GM21526 (cell line): Measurements from ENCODE around the gene ZNF467.

Source experiments
- ATAC-seq: cut with Tn5 transposase; IDR thresholded peaks from one replicate; pipeline ENCODE4 v1.9.1; 2021; ENCODE audit warnings: moderate library complexity; ENCODE audit not compliant: unreplicated experiment, low FRiP score

The ZNF467 gene

GRCh38 chr7:149772956-149773434 is 393 bp downstream of the ZNF467 start:
- no peak for ATAC-seq

DNA sequence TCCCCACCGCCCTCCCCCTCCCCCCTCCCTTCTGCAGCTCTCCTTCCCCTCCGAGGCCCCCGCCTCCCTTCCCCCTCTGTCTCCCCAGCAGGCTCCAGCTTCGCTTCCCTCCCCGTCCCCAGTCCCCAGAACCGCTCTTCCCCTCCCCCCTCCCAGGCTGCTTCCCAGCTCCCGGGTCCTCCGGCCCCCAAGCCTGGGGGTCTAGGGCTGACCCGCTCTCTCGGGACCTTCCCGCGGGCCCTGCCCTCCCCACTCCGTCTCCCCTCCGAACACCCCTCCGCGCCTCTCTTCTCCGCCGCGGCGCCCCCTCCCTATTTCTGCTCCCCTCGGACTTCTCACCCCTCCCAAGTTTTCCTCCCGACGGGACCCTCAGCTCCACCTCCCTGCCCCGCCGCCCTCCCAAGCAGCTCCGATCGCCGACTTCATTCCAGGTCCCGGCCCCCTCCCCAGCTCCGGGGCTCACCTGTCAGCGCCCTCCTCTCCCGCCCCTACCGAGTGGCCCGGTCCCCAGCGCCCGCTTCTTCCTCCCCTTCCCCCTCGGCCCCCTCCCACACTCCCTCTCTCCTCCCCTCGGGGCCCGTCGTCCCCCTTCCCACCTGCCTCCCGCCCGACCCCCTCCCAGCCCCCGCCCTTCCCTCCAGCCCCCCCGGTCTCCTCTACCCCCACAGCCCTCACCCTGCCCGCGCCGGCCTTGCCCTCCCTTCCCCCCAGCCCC is 990 bp downstream of the ZNF467 start:
- ATAC-seq: no peak

DNA sequence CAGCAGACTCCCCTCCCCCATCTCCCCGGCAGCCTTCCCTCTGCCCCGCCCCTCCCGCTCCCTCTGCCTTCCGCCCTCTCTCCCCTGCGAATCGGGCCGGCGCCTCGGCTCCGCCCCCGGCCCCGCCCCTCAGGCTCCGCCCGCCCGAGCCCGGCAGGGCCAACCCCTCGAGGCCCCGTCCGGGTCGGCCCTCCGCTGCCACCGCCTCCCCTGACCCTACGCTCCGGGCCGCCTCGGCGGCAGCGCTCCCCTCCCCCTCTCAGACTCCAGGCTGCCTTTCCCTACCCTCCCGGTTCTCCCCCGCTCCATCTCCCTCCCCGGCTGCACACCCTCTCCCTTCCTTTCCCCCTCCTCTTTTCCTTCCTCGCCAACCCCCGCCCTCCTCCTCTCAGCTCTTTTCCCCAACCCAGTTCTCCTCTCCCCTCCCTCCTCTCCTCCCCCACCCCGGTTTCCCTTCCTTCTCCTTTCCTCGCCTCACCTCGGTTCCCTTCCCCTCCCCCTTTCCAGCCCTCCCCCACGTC is 1.6 kb downstream of the ZNF467 start:
- peak; percentile 95 for ATAC-seq

- peak; percentile 19 for ATAC-seq
Measured at GRCh38 chr7:149770728-149771636, 2.4 kb downstream of the ZNF467 start.

- no peak for ATAC-seq
Measured at GRCh38 chr7:149769915-149770314, 3.5 kb downstream of the ZNF467 start.

DNA sequence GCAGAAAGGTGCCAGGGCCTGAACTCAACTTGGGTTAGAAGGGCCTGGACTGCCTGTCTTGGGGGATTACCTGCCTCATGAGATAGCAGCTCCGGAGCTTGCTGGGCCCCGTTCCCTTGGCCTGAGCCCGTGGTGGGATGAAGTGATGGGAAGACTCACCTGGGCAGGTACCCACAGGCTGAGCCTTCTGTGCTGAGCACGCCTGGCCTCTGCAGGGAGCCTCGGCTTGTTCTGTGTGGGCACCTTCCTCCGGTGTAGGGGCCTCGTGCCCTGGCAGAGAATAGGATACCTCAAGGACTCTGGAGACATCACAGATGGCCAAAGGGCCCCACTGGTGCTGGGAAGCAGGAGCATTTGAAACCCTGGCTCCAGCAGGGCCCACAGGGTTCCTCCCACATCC is 4.5 kb downstream of the ZNF467 start:
- ATAC-seq: no peak

DNA sequence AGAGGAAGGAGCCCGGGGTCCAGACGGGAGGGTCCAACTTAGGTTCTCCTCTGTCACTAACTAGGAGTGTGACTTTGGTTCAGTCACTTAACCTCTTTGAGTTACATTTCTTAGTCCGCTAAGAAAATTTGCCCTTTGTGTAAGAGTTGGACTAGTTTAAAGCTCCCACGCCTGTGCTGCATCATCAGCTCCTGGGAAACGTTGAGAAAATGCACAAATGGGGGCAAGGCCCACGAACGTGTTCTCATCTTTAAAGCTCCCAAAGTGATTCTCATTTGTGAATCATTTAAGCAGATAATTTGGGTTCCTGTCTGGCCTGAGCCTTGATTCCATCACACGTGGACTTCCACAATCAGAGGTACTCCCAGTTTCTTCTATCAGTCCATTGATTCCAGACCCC is 6.3 kb downstream of the ZNF467 start:
- no peak for ATAC-seq

DNA sequence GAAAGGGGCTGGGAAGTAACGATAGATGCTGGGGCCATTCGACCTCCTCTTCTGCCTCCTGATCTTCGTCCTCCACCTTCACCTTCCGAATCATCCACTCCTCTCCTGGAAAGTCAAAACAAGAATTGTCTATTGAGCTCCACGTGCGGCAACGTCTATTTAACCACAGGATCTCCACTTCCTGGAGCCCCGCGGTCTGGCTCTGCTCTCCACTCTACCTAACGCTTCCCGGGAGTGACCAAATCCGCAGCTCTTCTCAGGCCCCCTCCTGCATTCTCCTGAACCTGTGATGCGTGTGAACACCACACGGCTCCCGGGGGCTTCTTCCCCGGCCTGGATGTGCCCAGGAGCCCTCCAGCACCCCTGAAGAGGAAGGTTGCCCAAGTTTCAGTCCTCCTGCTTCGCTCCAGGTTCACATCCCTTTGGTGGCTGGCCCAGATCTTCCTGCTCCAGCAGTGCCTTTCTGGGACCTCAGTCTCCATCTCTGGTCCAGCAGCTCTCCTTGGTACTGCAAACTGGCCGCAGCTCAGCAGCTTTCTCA is 7.2 kb downstream of the ZNF467 start:
- no peak for ATAC-seq

DNA sequence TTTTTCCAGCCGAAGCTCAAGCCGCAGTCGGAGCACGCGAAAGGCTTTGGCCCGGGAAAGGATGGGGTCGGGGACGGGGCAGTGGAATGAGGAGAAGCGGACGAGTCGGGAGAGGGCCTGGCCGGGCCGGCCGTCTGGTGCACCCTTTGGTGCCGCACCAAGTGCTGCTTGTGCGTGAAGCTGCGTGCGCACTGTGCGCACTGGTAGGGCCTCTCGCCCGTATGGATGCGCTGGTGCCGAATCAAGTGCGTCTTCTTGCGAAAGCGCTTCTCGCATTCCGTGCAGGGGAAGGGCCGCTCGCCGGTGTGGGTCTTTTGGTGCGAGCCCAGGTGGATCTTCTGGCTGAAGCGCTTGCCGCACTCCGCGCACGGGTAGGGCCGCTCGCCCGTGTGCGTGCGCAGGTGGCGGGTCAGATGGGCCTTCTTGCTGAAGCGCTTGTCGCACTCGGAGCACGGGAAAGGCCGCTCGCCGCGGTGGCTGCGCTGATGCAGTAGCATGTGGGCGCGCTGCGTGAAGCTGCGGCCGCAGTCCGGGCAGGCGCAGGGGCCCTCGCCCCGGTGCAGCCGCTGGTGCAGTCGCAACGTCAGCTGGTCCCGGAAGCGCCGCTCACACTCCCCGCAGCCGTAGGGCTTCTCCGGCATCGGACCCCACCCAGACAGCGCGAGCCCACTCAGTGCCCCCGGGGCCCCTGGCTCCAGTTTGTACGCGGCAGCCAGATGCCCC is 7.8 kb downstream of the ZNF467 start:
- no peak for ATAC-seq

DNA sequence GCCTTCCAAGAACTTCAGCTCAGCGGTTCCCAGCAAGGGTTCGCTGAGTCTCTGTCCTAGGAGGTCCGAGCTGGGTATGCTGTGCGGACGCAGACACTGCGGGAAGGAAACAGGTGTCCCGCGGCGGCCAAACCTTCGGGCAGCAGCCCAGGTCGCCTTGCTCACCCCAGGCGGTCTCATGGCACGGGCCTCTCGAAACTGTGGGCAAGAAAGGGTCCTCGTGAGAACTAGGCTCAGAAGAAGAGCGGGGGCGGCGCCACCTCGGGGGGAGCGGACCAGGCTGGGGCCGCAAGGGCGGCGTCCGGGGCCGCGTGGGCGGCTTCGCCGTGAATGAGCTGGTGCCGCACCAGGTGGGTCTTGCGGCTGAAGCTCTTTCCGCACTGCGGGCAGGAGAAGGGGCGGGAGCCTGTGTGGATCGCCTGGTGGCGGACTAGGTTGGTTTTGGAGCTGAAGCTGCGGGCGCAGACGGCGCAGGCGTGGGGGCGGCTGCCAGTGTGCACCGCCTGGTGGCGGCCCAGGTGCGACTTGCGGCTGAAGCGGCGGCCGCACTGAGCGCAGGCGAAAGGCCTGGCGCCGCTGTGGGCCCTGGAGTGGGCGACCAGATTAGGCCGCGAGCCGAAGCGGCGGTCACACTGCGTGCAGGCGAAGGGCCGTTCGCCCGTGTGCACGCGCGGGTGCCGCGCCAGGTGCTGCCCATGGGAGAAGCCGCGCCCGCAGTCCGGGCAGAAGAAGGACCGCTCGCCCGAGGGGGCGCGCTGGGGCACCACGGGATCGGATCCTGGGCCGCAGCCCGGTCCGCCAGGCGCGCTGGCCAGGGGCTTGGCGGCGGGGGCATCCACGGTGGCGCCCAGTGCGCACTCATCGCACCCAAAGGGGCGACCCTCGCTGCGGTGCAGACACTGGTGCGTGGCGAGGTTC is 8.6 kb downstream of the ZNF467 start:
- ATAC-seq: no peak

DNA sequence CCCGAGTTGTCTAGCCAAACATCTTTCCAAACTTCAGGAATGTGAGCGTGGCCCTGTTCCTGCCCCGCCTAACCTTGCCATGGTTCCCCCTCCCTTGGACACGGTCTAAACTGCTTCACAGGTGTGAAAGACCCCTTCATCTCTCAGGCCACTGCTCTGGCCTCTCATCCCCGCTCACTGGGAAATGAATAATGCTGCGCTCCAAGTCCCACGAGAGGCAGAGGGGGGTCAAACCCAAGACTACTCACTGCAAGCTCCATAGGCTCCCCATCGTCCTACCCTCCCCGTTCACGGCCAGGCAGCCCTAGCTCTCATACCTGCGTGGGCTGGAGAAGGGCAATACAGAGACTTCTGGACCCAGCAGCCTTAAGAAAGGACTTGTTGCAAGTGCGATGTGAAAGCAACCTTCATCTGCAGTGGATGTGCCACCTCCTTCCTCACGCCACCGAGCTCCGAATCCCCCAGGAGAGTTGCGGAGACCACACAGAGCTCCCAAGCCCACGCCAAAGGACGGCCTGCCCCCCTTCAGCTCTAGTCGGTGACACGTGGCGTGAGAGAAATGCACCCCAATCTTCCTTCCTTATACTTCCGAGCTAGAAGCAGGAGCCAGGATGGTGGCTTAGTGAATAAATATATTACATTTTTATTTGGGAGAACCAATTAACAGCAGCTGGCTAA is 9.7 kb downstream of the ZNF467 start:
- no peak for ATAC-seq

GRCh38 chr7:149762610-149763009 is 10.8 kb downstream of the ZNF467 start:
- ATAC-seq: no peak

DNA sequence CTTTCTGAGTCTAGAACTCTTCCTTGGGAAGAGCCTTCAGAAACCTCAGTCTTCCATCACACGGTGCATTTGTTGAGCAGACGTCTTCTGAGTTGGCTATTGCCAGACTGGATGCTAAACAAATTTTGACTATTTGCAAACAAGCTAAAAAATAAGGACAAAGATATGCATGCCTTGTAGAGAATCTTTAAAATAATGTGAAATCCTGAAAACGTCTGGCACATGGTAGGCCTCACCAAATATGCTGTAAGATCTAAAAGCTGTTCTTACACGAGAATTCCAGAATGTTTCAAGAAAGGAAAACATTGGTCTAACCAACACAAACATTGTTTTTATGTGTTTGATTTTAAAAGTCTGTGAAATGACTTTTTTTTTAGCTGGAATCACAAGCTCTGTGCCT is 11.3 kb downstream of the ZNF467 start:
- no peak for ATAC-seq

GRCh38 chr7:149761307-149761706 is 12.1 kb downstream of the ZNF467 start:
- ATAC-seq: no peak

- ATAC-seq: no peak
Measured at GRCh38 chr7:149760538-149760937, 12.8 kb downstream of the ZNF467 start.

DNA sequence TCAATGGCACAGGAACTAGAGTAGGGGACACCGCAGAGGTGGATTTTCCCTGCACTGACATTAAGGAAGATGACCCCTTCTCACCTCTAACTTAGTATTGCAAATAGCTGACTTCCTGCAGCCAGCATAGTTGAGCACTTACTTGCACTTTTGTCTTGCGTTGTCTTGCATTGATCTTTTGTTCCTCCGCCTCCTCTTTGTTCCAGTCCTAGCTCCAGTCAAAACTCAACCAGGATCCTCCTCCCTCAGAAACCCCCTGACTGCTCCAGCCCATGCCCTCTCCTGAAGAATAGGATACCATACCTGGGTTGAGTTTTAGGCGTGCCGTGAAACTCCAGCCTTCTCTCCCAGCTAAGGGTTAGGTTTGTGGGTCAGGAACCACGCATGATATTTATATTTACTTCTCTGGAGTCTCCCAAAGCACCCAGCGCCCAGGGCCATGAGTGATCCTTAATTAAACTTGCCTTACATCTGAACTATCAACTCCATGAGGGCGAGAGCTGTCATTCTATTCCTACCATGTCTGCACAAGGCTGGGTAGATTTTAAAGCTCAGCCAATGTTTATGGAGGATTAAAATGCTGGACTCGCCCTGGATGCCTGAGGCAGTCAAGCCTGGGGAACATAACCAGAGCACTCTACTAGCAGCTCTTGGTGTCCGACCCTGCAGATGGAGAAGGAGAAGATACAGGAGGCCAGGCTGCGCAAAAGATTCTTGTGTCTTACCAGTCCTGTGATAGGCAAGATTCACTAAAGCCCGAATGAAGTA is 14.1 kb downstream of the ZNF467 start:
- ATAC-seq: no peak

DNA sequence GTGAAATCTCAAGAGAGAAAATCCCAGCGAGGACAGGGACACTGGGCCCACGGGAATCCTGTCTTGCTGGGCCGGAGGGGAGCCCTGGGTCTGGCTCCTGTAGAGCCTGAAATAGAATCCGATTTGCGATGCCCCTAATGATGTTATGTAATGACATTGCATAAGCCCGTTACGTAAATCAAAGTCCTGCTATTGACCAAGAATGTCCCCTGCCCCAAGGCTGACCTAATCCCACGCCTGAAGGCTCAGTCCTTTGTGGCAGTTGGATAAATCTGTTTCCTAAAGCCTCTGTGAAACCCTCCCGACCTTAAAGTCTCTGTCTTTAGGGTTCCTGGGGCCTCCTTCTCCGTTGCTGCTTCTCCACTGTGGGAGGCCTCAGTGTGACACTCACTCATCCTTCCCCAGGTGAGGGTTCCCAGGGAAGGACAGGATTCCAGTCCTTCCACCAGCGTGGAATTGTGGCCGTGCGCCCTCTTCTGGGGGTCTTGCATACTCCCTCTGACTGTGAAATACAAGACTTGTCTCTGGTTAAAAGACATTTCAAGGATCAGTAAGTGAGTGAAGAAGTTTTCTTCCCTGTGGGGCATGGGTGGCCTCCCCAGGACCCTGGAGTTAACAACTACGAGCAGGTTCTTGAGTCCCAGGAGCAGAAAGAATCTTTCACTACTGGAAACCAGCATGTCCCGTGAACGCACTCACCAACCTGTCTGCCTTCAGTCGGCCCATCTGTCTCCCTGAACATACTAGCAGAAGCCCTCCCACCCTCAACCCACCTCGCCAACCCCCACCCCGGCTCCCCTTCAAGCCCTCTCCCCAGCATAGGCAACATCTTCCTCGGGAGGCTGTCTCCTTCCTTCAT is 19.8 kb downstream of the ZNF467 start:
- no peak for ATAC-seq
